Neural progenitor cell (in vitro differentiated cells): ENCODE data around the gene LKAAEAR1. TPM values are rescaled to one million over a fixed set of nuclear protein-coding genes. Genes with fewer than 3 reads are reported as not detected.

Source experiments
- DNase-seq: peaks from one replicate; pipeline ENCODE4 v3.0.0-alpha.2; 2016; ENCODE audit warnings: low spot score
- H2AFZ ChIP-seq: fragments of 200-600 bp; sonication (generic); replicated peaks from 2 replicates; pipeline ENCODE4 v1.6.1; 2016; ENCODE audit warnings: antibody characterized with exemption
- H3F3A ChIP-seq: fragments of 200-600 bp; sonication (generic); 2 replicates; pipeline ENCODE4 v1.6.1; 2016; ENCODE audit warnings: antibody characterized with exemption, low read depth
- H3K27ac ChIP-seq: fragments of 200-600 bp; sonication (generic); 2 replicates; pipeline ENCODE4 v1.5.1; 2016; ENCODE audit warnings: mild to moderate bottlenecking
- H3K27me3 ChIP-seq: fragments of 200-600 bp; sonication (generic); 2 replicates; pipeline ENCODE4 v1.6.1; 2016; ENCODE audit warnings: mild to moderate bottlenecking, moderate library complexity
- H3K36me3 ChIP-seq: fragments of 200-600 bp; sonication (generic); 2 replicates; pipeline ENCODE4 v1.5.1; 2016
- H3K4me1 ChIP-seq: fragments of 200-600 bp; sonication (generic); 2 replicates; pipeline ENCODE4 v1.6.1; 2016; ENCODE audit warnings: mixed run types
- H3K4me2 ChIP-seq: fragments of 200-600 bp; sonication (generic); 2 replicates; pipeline ENCODE4 v1.6.1; 2016
- H3K4me3 ChIP-seq: fragments of 200-600 bp; sonication (generic); 2 replicates; pipeline ENCODE4 v1.5.1; 2016
- H3K79me2 ChIP-seq: fragments of 200-600 bp; sonication (generic); 2 replicates; pipeline ENCODE4 v1.6.1; 2016; ENCODE audit warnings: low read depth
- H3K9ac ChIP-seq: fragments of 200-600 bp; sonication (generic); 2 replicates; pipeline ENCODE4 v1.6.1; 2016
- H3K9me3 ChIP-seq: fragments of 200-600 bp; sonication (generic); 2 replicates; pipeline ENCODE4 v1.5.1; 2016; ENCODE audit warnings: low read depth
- H4K20me1 ChIP-seq: fragments of 200-600 bp; sonication (generic); 2 replicates; pipeline ENCODE4 v1.6.1; 2016; ENCODE audit warnings: low read depth
- H3K27ac Mint-ChIP-seq: 3 replicates; pipeline ENCODE4 v1.8.0; 2021; ENCODE audit warnings: mixed read lengths
- H3K27me3 Mint-ChIP-seq: 2 replicates; pipeline ENCODE4 v1.8.0; 2022; ENCODE audit warnings: low read depth, mild to moderate bottlenecking, inconsistent platforms, moderate library complexity, mixed read lengths; ENCODE audit not compliant: insufficient read depth
- H3K36me3 Mint-ChIP-seq: 3 replicates; pipeline ENCODE4 v1.8.0; 2021; ENCODE audit warnings: mixed read lengths
- H3K4me1 Mint-ChIP-seq: 3 replicates; pipeline ENCODE4 v1.8.0; 2021; ENCODE audit warnings: mixed read lengths
- H3K4me3 Mint-ChIP-seq: 3 replicates; pipeline ENCODE4 v1.8.0; 2021; ENCODE audit warnings: mild to moderate bottlenecking, moderate library complexity, mixed read lengths
- H3K9me3 Mint-ChIP-seq: 3 replicates; pipeline ENCODE4 v1.8.0; 2020; ENCODE audit warnings: mixed read lengths
- CTCF ChIP-seq: fragments of 200-600 bp; sonication (generic); IDR thresholded peaks from 2 replicates; pipeline ENCODE4 v1.5.1; 2017; ENCODE audit warnings: antibody characterized with exemption, mild to moderate bottlenecking
- EZH2 ChIP-seq: fragments of 200-600 bp; sonication (generic); IDR thresholded peaks from 2 replicates; pipeline ENCODE4 v1.6.1; 2017; ENCODE audit warnings: antibody characterized with exemption, mild to moderate bottlenecking, moderate library complexity
- EZH2phosphoT487 ChIP-seq: fragments of 200-600 bp; sonication (generic); IDR thresholded peaks from 2 replicates; pipeline ENCODE4 v1.6.1; 2017; ENCODE audit warnings: antibody characterized with exemption
- total RNA-seq: library from RNA; depleted of rRNA; stranded (reverse); fragments of >200 nt; gene quantifications from 2 replicates; pipeline ENCODE4 v1.2.3, GENCODE V29; 2015; ENCODE audit warnings: low replicate concordance

The LKAAEAR1 gene
- total RNA-seq, 1 donor from 2014 or later = not detected

GRCh38 chr20:64114356-64114971 is 30.3 kb upstream of the LKAAEAR1 start:
- Histone ChIP-seq H3K9ac (no peak overlapping the region), H3K36me3 (no peaks in the 10 kb centered on the region), H2AFZ (no peak overlapping the region), H3K4me1 (no peaks in the 10 kb centered on the region), H3K27ac (no peak overlapping the region), H4K20me1 (no peaks in the 10 kb centered on the region), H3K27me3 (no peaks in the 10 kb centered on the region), H3K4me2 (no peak overlapping the region), H3F3A (no peaks in the 10 kb centered on the region), H3K9me3 (no peaks in the 10 kb centered on the region), H3K79me2 (no peaks in the 10 kb centered on the region), H3K4me3 (no peak overlapping the region)
- Mint-ChIP-seq H3K4me1 (no peaks in the 10 kb centered on the region), H3K27ac (no peak overlapping the region), H3K36me3 (no peaks in the 10 kb centered on the region), H3K9me3 (no peaks in the 10 kb centered on the region), H3K4me3 (no peak overlapping the region), H3K27me3 (peaks cover 17% of the 10 kb centered on the region)
- TF ChIP-seq EZH2phosphoT487 (no peak), EZH2 (no peak), CTCF (no peak)
- no peak for DNase-seq

- no peak for TF ChIP-seq EZH2
- TF ChIP-seq CTCF = no peak
- no peak for TF ChIP-seq EZH2phosphoT487
- Mint-ChIP-seq H3K4me3 (no peak overlapping the region), H3K27ac (peak overlapping the region; percentile 10), H3K27me3 (peaks cover 15% of the 10 kb centered on the region), H3K4me1 (no peaks in the 10 kb centered on the region), H3K36me3 (no peaks in the 10 kb centered on the region), H3K9me3 (no peaks in the 10 kb centered on the region)
- no peaks in the 10 kb centered on the region for H3K36me3 ChIP-seq
- H3K79me2 ChIP-seq = no peaks in the 10 kb centered on the region
- H3K27me3 ChIP-seq = no peaks in the 10 kb centered on the region
- H3K4me2 ChIP-seq = no peak overlapping the region
- no peaks in the 10 kb centered on the region for H4K20me1 ChIP-seq
- H3K27ac ChIP-seq = no peak overlapping the region
- H3K4me1 ChIP-seq = no peaks in the 10 kb centered on the region
- DNase-seq = no peak
- H3K9me3 ChIP-seq = no peaks in the 10 kb centered on the region
- H3K9ac ChIP-seq = no peak overlapping the region
- no peak overlapping the region for H3K4me3 ChIP-seq
- no peak overlapping the region for H2AFZ ChIP-seq
- H3F3A ChIP-seq = no peaks in the 10 kb centered on the region
Measured at GRCh38 chr20:64113796-64114355, 29.7 kb upstream of the LKAAEAR1 start.

- Histone ChIP-seq H3F3A (no peaks in the 10 kb centered on the region), H3K79me2 (no peaks in the 10 kb centered on the region), H3K9ac (no peak overlapping the region), H3K9me3 (no peaks in the 10 kb centered on the region), H4K20me1 (no peaks in the 10 kb centered on the region), H3K4me2 (no peak overlapping the region), H2AFZ (no peak overlapping the region), H3K36me3 (no peaks in the 10 kb centered on the region), H3K4me1 (no peaks in the 10 kb centered on the region), H3K27me3 (no peaks in the 10 kb centered on the region), H3K4me3 (no peak overlapping the region), H3K27ac (no peak overlapping the region)
- Mint-ChIP-seq H3K9me3 (no peaks in the 10 kb centered on the region), H3K27me3 (peaks cover 15% of the 10 kb centered on the region), H3K36me3 (no peaks in the 10 kb centered on the region), H3K4me3 (no peak overlapping the region), H3K27ac (peak overlapping the region; percentile 10), H3K4me1 (no peaks in the 10 kb centered on the region)
- no peak for TF ChIP-seq EZH2
- no peak for TF ChIP-seq CTCF
- no peak for TF ChIP-seq EZH2phosphoT487
- no peak for DNase-seq
Measured at GRCh38 chr20:64113444-64113775, 29.2 kb upstream of the LKAAEAR1 start.
